HepG2 (cell line): ENCODE measurements around the gene FAM20C. TPM values are rescaled to one million over a fixed set of nuclear protein-coding genes. Genes with fewer than 3 reads are reported as not detected.

ENCODE experiments used
- GPBP1L1 ChIP-seq: sonication (generic); formaldehyde crosslinking; IDR thresholded peaks from 2 replicates; pipeline ENCODE4 v1.5.0; 2020; ENCODE audit warnings: mild to moderate bottlenecking, missing genetic modification reagents
- HDAC2 ChIP-seq: sonication (generic); formaldehyde crosslinking; IDR thresholded peaks from 2 replicates; pipeline ENCODE4 v1.4.0; 2020; ENCODE audit warnings: missing genetic modification reagents
- NFKBIZ ChIP-seq: IDR thresholded peaks from 2 replicates; pipeline ENCODE4 v1.6.1; 2018; ENCODE audit warnings: missing genetic modification reagents, missing compliant biosample characterization
- POGK ChIP-seq: sonication (generic); formaldehyde crosslinking; conservative IDR thresholded peaks from 2 replicates; pipeline ENCODE4 v1.8.0; 2022; ENCODE audit warnings: mild to moderate bottlenecking, moderate library complexity, missing genetic modification reagents
- POLR2AphosphoS2 ChIP-seq: IDR thresholded peaks from 2 replicates; pipeline ENCODE4 v1.6.1; 2011; ENCODE audit warnings: low read depth, low read length, improper control_type of control experiment
- POLR2G ChIP-seq: fragments of 200-400 bp; formaldehyde crosslinking; IDR thresholded peaks from 2 replicates; pipeline ENCODE4 v1.6.1; 2018; ENCODE audit warnings: mild to moderate bottlenecking, low read depth, low read length, moderate library complexity
- SAFB2 ChIP-seq: sonication (generic); formaldehyde crosslinking; IDR thresholded peaks from 2 replicates; pipeline ENCODE4 v1.5.1; 2020; ENCODE audit warnings: missing genetic modification reagents, low read depth, mild to moderate bottlenecking, borderline replicate concordance
- SALL2 ChIP-seq: sonication (generic); formaldehyde crosslinking; IDR thresholded peaks from 2 replicates; pipeline ENCODE4 v1.8.1; 2023; ENCODE audit warnings: mild to moderate bottlenecking, missing genetic modification reagents, inconsistent platforms
- SNAPC5 ChIP-seq: sonication (generic); formaldehyde crosslinking; IDR thresholded peaks from 2 replicates; pipeline ENCODE4 v1.8.1; 2023; ENCODE audit warnings: mild to moderate bottlenecking, missing genetic modification reagents, borderline replicate concordance
- SRSF9 ChIP-seq: fragments of 200-400 bp; formaldehyde crosslinking; IDR thresholded peaks from 2 replicates; pipeline ENCODE4 v1.6.1; 2018; ENCODE audit warnings: borderline replicate concordance, mild to moderate bottlenecking, low read depth, low read length; ENCODE audit not compliant: insufficient read depth, poor library complexity, severe bottlenecking
- YEATS4 ChIP-seq: sonication (generic); formaldehyde crosslinking; IDR thresholded peaks from 2 replicates; pipeline ENCODE4 v1.4.0; 2020; ENCODE audit warnings: missing genetic modification reagents, borderline replicate concordance
- ZBTB25 ChIP-seq: IDR thresholded peaks from 2 replicates; pipeline ENCODE4 v1.6.1; 2018; ENCODE audit warnings: missing genetic modification reagents
- ZBTB8A ChIP-seq: sonication (generic); formaldehyde crosslinking; IDR thresholded peaks from 2 replicates; pipeline ENCODE4 v1.4.0; 2020; ENCODE audit warnings: mild to moderate bottlenecking, low read depth, missing genetic modification reagents, borderline replicate concordance
- ZNF121 ChIP-seq: sonication (generic); formaldehyde crosslinking; IDR thresholded peaks from 2 replicates; pipeline ENCODE4 v1.5.0; 2020; ENCODE audit warnings: mild to moderate bottlenecking, missing genetic modification reagents
- ZNF232 ChIP-seq: sonication (generic); formaldehyde crosslinking; IDR thresholded peaks from 2 replicates; pipeline ENCODE4 v1.4.0; 2020; ENCODE audit warnings: missing genetic modification reagents, borderline replicate concordance
- ZNF235 ChIP-seq: sonication (generic); formaldehyde crosslinking; IDR thresholded peaks from 2 replicates; pipeline ENCODE4 v1.8.1; 2023; ENCODE audit warnings: mild to moderate bottlenecking, missing genetic modification reagents, borderline replicate concordance
- ZNF34 ChIP-seq: sonication (generic); formaldehyde crosslinking; IDR thresholded peaks from 2 replicates; pipeline ENCODE4 v1.4.0; 2020; ENCODE audit warnings: mild to moderate bottlenecking, missing genetic modification reagents, borderline replicate concordance
- ZNF546 ChIP-seq: sonication (generic); formaldehyde crosslinking; conservative IDR thresholded peaks from 2 replicates; pipeline ENCODE4 v1.8.1; 2023; ENCODE audit warnings: mild to moderate bottlenecking, missing genetic modification reagents
- ZNF879 ChIP-seq: sonication (generic); formaldehyde crosslinking; IDR thresholded peaks from 2 replicates; pipeline ENCODE4 v1.8.1; 2023; ENCODE audit warnings: missing genetic modification reagents
- polyA plus RNA-seq, 8 experiments: library from polyadenylated mRNA; depleted of rRNA in 3 of 8; stranded (reverse) in 7 of 8; unstranded in 1 of 8; fragments of >200 nt; fragmentation: Illumina TruSeq in 4 of 8; extraction: Trizol in 4 of 8; gene quantifications; 2 replicates each; pipeline versions ENCODE4 v1.2.1 to v1.2.3, GENCODE V29; 2011 to 2016; ENCODE audit warnings: low read depth in 4 of 8, missing spikeins in 1 of 8, mixed read lengths in 1 of 8; ENCODE audit not compliant: insufficient read depth in 1 of 8
- total RNA-seq, 5 experiments: library from RNA; depleted of rRNA; stranded (reverse); fragments of >200 nt; fragmentation: Illumina TruSeq; extraction: Trizol; gene quantifications; 2 replicates each; pipeline ENCODE4 v1.2.3, GENCODE V29; 2016; ENCODE audit warnings: low read depth in 1 of 5
- TF ChIP-seq, protein P1 (sequence below): sonication (generic); formaldehyde crosslinking; IDR thresholded peaks from 2 replicates; pipeline ENCODE4 v1.4.0; 2020; ENCODE audit warnings: missing genetic modification reagents
- TF ChIP-seq, protein P2 (sequence below): sonication (generic); formaldehyde crosslinking; IDR thresholded peaks from 2 replicates; pipeline ENCODE4 v1.5.0; 2020; ENCODE audit warnings: missing genetic modification reagents, mild to moderate bottlenecking, borderline replicate concordance

FAM20C gene
- total and polyA plus RNA-seq, 2 of the 13 experiments (the other 11 are each of a cell fraction or from before 2014, with no cell fraction given), result 11.9 to 19.9 TPM

DNA sequence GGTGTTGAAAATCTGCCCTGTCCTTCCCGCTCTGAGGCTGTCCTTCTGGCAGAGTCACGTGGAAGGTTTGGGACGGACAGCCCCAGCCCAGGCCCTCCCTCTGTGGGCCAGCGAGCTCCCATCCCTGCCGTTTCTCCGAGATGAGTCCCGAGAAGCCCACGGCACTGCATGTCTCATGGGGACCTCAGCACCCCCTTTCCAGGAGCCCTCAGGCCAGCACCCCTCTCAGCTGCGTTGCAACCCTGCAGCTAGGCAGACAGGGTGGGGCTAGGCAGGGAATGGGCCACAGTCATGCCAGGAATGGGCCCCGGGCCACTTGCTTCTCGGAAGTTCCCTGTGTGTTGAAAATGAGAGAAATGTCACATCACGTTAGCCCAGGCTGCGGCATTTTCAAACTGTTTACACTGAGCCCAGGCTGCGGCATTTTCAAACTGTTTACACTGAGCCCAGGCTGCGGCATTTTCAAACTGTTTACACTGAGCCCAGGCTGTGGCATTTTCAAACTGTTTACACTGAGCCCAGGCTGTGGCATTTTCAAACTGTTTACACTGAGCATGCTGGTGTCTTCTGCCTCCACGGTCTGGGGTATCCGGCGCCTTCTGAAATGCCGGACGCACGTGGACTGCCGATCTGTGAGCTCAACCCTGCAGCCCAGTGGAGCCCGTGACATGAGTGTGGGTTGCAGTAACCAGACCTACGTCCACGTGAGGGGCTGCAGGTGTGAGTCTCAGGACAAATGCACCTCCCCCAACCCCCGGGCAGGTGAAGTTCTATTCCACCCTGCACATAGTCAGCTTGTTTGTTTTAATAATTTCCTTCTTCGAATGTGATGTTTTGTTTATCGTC, 42.6 kb downstream of the FAM20C start (continued):
- TF ChIP-seq POGK (0 out of 2 replicates have a peak, but pooled peaks have one; percentile 24), SAFB2 (CRISPR knock-in tag) (0 out of 2 replicates have a peak, but pooled peaks have one; percentile 78), ZBTB25 (peak; percentile 60; the same call in 1 of the 2 replicates), SNAPC5 (CRISPR knock-in tag) (no peak), GPBP1L1 (CRISPR knock-in tag) (no peak), ZNF235 (CRISPR knock-in tag) (no peak), YEATS4 (CRISPR knock-in tag) (peak; percentile 59; the same call in 1 of the 2 replicates), SALL2 (CRISPR knock-in tag) (peak; percentile 43; the same call in 1 of the 2 replicates), ZNF232 (CRISPR knock-in tag) (0 out of 2 replicates have a peak, but pooled peaks have one; percentile 58), HDAC2 (CRISPR knock-in tag) (peak; percentile 92), SRSF9 (no peak), NFKBIZ (CRISPR knock-in tag) (peak; percentile 79; the same call in 1 of the 2 replicates), ZNF121 (CRISPR knock-in tag) (no peak), ZNF546 (no peak), ZNF34 (CRISPR knock-in tag) (peak; percentile 67; the same call in 1 of the 2 replicates), POLR2AphosphoS2 (no peak), ZBTB8A (CRISPR knock-in tag) (no peak), POLR2G (no peak), ZNF879 (CRISPR knock-in tag) (no peak)
- TF ChIP-seq, protein P1, sequence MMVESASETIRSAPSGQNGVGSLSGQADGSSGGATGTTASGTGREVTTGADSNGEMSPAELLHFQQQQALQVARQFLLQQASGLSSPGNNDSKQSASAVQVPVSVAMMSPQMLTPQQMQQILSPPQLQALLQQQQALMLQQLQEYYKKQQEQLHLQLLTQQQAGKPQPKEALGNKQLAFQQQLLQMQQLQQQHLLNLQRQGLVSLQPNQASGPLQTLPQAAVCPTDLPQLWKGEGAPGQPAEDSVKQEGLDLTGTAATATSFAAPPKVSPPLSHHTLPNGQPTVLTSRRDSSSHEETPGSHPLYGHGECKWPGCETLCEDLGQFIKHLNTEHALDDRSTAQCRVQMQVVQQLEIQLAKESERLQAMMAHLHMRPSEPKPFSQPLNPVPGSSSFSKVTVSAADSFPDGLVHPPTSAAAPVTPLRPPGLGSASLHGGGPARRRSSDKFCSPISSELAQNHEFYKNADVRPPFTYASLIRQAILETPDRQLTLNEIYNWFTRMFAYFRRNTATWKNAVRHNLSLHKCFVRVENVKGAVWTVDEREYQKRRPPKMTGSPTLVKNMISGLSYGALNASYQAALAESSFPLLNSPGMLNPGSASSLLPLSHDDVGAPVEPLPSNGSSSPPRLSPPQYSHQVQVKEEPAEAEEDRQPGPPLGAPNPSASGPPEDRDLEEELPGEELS (CRISPR knock-in tag), result peak; percentile 99
- TF ChIP-seq, protein P2, sequence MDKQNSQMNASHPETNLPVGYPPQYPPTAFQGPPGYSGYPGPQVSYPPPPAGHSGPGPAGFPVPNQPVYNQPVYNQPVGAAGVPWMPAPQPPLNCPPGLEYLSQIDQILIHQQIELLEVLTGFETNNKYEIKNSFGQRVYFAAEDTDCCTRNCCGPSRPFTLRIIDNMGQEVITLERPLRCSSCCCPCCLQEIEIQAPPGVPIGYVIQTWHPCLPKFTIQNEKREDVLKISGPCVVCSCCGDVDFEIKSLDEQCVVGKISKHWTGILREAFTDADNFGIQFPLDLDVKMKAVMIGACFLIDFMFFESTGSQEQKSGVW (CRISPR knock-in tag), result no peak
